ENCODE data around the gene MSL3. TPM values are rescaled to one million over a fixed set of nuclear protein-coding genes. Genes with fewer than 3 reads are reported as not detected.
A peak's percentile ranks its signal among the peaks of the same experiment; 100 is the strongest.

The MSL3 gene
- total and polyA plus RNA-seq, 2 of the 13 experiments (the other 11 are each of a cell fraction or from before 2014, with no cell fraction given) = 7.6 to 10.2 TPM

- TF ChIP-seq AFF4 (CRISPR knock-in tag; IDR thresholded peaks at IDR 0.05) = no peak
- no peak for TF ChIP-seq BCL6 (CRISPR knock-in tag; IDR thresholded peaks at IDR 0.05)
- no peak for TF ChIP-seq ZNF350 (CRISPR knock-in tag; IDR thresholded peaks at IDR 0.05; ENCODE audit: borderline replicate concordance, low read depth)
- no peak for TF ChIP-seq ZFP82 (CRISPR knock-in tag; IDR thresholded peaks at IDR 0.05; ENCODE audit: borderline replicate concordance)
- no peak for TF ChIP-seq ZNF142 (CRISPR knock-in tag; IDR thresholded peaks at IDR 0.05)
- TF ChIP-seq CTCF (CRISPR knock-in tag; IDR thresholded peaks at IDR 0.05) = peak; percentile 73
- no peak for TF ChIP-seq KLF11 (CRISPR knock-in tag; IDR thresholded peaks at IDR 0.05)
- TF ChIP-seq NFIB (CRISPR knock-in tag; IDR thresholded peaks at IDR 0.05; ENCODE audit: borderline replicate concordance) = no peak
- no peak for TF ChIP-seq PAX8 (CRISPR knock-in tag; IDR thresholded peaks at IDR 0.05; ENCODE audit: borderline replicate concordance)
- TF ChIP-seq NR0B2 (CRISPR knock-in tag; IDR thresholded peaks at IDR 0.05) = no peak
- peak; percentile 66 for TF ChIP-seq STAG1 (CRISPR knock-in tag; IDR thresholded peaks at IDR 0.05)
- no peak for TF ChIP-seq BRD4 (CRISPR knock-in tag; IDR thresholded peaks at IDR 0.05)
- TF ChIP-seq ZMYM3 (CRISPR knock-in tag; IDR thresholded peaks at IDR 0.05) = no peak
- TF ChIP-seq ZNF282 (IDR thresholded peaks at IDR 0.05; ENCODE audit: partially characterized antibody) = no peak
- TF ChIP-seq GLI4 (CRISPR knock-in tag; IDR thresholded peaks at IDR 0.05; ENCODE audit: borderline replicate concordance) = no peak
- no peak for TF ChIP-seq U2AF2 (IDR thresholded peaks at IDR 0.05; ENCODE audit: low read depth, low read length)
Observed at GRCh38 chrX:11770320-11770719, 12.3 kb downstream of the MSL3 start (continued).
